Activated CD8-positive, alpha-beta memory T cell treated with anti-CD3 and anti-CD28 coated beads, Interleukin-2, amount 10 ng/mL, durations not matched to agents 7 days and 5 days (primary cell): Measurements from ENCODE around the gene A4GALT. TPM values are rescaled to one million over a fixed set of nuclear protein-coding genes. Genes with fewer than 3 reads are reported as not detected.

ENCODE experiments used
- ATAC-seq: fragments of 150-1000 bp; cut with Tn5 transposase; one replicate; pipeline ENCODE4 v1.10.0; 2021; ENCODE audit warnings: moderate library complexity
- CTCF ChIA-PET: fragments of 350-600 bp; sonication (Branson Sonifier 250); formaldehyde crosslinking; loops from one replicate; lab custom pipeline; 2021; ENCODE audit warnings: antibody characterized with exemption; lab: Charles Lee
- DNase-seq: peaks from one replicate; pipeline ENCODE4 v3.0.0-alpha.2; 2020
- H3K27ac Mint-ChIP-seq: one replicate; pipeline ENCODE4 v1.8.0; 2021; ENCODE audit warnings: mild to moderate bottlenecking, mixed read lengths
- H3K27me3 Mint-ChIP-seq: one replicate; pipeline ENCODE4 v1.8.0; 2021; ENCODE audit warnings: mixed read lengths
- H3K36me3 Mint-ChIP-seq: one replicate; pipeline ENCODE4 v1.8.0; 2021; ENCODE audit warnings: mild to moderate bottlenecking, mixed read lengths
- H3K4me1 Mint-ChIP-seq: one replicate; pipeline ENCODE4 v1.8.0; 2021; ENCODE audit warnings: mixed read lengths
- H3K4me3 Mint-ChIP-seq: one replicate; pipeline ENCODE4 v1.8.0; 2021; ENCODE audit warnings: mild to moderate bottlenecking, moderate library complexity, mixed read lengths
- H3K9me3 Mint-ChIP-seq: one replicate; pipeline ENCODE4 v1.8.0; 2022; ENCODE audit warnings: low read depth, mixed read lengths
- total RNA-seq, 2 experiments: library from RNA; stranded (reverse); gene quantifications; one replicate each; pipeline ENCODE4 v1.2.3, GENCODE V29; 2021

A4GALT gene
- total RNA-seq, 2 experiments from 2014 or later = 0.52 to 0.61 TPM

- Mint-ChIP-seq H3K27ac (no peak overlapping the region), H3K4me1 (peaks cover 18% of the 10 kb centered on the region), H3K9me3 (no peaks in the 10 kb centered on the region), H3K4me3 (no peak overlapping the region), H3K27me3 (no peaks in the 10 kb centered on the region), H3K36me3 (peaks cover 2% of the 10 kb centered on the region)
- CTCF ChIA-PET = no interaction called here
- DNase-seq = no peak
- ATAC-seq = no peak
These were observed 76.8 kb downstream of the A4GALT start for GRCh38 chr22:42643634-42644421.

DNA sequence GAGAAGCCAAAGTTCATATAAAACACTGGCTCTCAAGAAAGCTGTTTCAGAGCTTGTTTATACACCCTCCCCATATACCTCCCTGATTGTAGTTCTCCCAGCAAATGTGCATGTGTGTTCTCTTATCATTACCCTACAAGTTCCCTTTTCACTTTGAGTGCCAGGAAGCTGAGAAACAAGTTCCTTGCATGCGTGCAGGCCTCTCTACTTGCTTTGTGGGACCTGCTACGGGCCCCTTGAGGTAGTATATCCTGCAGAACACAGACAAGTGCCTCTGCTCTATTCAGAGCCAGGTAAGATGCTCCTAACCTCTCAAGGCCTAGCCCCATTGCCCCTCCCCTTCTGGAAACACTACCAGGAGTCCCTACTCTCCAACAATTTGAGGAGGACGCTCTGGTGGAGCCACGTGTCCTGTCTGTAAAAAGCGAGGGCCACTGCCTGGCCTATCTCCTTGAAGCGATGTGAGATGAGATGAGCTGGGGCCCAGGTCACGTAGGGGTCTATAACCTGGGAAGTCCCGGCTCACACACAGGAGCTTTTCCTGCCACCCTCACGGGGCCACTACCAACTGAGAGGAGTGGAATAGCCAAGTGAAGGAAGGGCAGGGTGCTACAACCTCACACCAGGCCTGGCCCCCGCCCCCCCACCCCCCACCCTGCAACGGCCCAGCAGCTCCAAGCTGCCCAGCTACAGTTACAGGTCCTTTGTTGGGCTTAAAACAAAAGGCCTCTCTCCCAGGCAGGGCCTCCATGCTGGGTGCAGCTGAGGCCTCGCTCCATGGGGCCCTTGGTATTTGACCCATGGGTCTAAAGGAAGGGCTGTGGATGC lies 77.7 kb downstream of the A4GALT start:
- ATAC-seq = no peak
- CTCF ChIA-PET = interaction anchor here (1.6 kb wide), 1 partner anchor 22 kb away, joined by 5 read pairs; no protein-coding TSS in a partner anchor
- no peak overlapping the region for H3K27ac Mint-ChIP-seq
- no peak overlapping the region for H3K4me3 Mint-ChIP-seq
- no peaks in the 10 kb centered on the region for H3K27me3 Mint-ChIP-seq
- DNase-seq = no peak
- peaks cover 13% of the 10 kb centered on the region for H3K4me1 Mint-ChIP-seq
- no peaks in the 10 kb centered on the region for H3K9me3 Mint-ChIP-seq
- no peaks in the 10 kb centered on the region for H3K36me3 Mint-ChIP-seq

Other genes starting within 250 kb of the A4GALT start
- gene RRP7A, start 201.1 kb downstream of the A4GALT start, total RNA-seq = 100 to 1,000 TPM in 1 of 2 experiments, 10 to 100 TPM in 1; 88.2 to 102 TPM
- 1 to 10 TPM; 1.4 to 3.5 TPM for gene SERHL2, start 166.9 kb downstream of the A4GALT start, total RNA-seq
- 10 to 100 TPM; 81.8 to 82.7 TPM for gene POLDIP3, start 106.0 kb downstream of the A4GALT start, total RNA-seq
- 1 to 10 TPM in 1 of 2 experiments, under 1 TPM in 1; 0.68 to 1.0 TPM for gene ATP5MGL, start 80.3 kb downstream of the A4GALT start, total RNA-seq
- 10 to 100 TPM; 66.2 to 66.8 TPM for gene CYB5R3, start 71.5 kb downstream of the A4GALT start, total RNA-seq
- gene ARFGAP3, start 136.4 kb upstream of the A4GALT start, total RNA-seq = 10 to 100 TPM; 31.2 to 35.4 TPM